ENCODE results near the gene PPP2R2B. TPM values are rescaled to one million over a fixed set of nuclear protein-coding genes. Genes with fewer than 3 reads are reported as not detected.

PPP2R2B gene
- polyA plus RNA-seq, 3 donors = 0.08 TPM; not detected in 2

DNA sequence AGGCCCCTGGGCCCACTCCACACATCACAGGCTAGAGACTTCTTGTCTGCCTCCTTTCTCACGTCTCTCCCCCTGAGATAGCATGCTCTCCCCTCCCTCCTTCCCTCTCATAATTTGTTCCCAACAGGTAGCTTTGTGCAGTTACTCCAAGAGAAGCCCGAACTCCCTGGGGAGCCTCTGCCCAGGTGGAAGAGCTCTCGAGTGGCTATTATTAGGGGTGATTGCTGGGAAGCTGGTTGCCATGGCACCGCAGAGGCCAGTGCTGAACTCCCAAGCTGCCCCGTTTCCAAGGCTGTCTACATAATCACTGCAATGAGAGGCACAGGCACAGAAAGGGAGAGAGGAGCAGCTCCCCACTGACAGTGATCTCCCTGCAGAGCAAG, 257.9 kb downstream of the PPP2R2B start:
- TF ChIP-seq, protein P1, sequence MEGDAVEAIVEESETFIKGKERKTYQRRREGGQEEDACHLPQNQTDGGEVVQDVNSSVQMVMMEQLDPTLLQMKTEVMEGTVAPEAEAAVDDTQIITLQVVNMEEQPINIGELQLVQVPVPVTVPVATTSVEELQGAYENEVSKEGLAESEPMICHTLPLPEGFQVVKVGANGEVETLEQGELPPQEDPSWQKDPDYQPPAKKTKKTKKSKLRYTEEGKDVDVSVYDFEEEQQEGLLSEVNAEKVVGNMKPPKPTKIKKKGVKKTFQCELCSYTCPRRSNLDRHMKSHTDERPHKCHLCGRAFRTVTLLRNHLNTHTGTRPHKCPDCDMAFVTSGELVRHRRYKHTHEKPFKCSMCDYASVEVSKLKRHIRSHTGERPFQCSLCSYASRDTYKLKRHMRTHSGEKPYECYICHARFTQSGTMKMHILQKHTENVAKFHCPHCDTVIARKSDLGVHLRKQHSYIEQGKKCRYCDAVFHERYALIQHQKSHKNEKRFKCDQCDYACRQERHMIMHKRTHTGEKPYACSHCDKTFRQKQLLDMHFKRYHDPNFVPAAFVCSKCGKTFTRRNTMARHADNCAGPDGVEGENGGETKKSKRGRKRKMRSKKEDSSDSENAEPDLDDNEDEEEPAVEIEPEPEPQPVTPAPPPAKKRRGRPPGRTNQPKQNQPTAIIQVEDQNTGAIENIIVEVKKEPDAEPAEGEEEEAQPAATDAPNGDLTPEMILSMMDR (IDR thresholded peaks at IDR 0.05) = no peak
- H3K27ac ChIP-seq (ENCODE audit: low read depth in 1 of 2, low read length in 2 of 2) = no peak overlapping the region
- H3K36me3 Mint-ChIP-seq = no peaks in the 10 kb centered on the region
- no peaks in the 10 kb centered on the region for H3K4me1 ChIP-seq (ENCODE audit: control insufficient read depth in 1 of 2, insufficient read depth in 2 of 2, low read length in 2 of 2)
- no peak overlapping the region for H2AFZ ChIP-seq (ENCODE audit: insufficient read depth, low read depth, low read length, poor library complexity, severe bottlenecking)
- no peaks in the 10 kb centered on the region for H4K20me1 ChIP-seq (ENCODE audit: insufficient read depth, low read length)
- peaks cover 0 to 2% (median 0%) of the 10 kb centered on the region in 7 donors for H3K9me3 Mint-ChIP-seq
- no peaks in the 10 kb centered on the region for H3K9me3 ChIP-seq (replicated peaks in 1 of 2; ENCODE audit: control insufficient read depth in 1 of 2, insufficient read depth in 1 of 2, low read length in 2 of 2)
- H3K27me3 ChIP-seq (ENCODE audit: control insufficient read depth in 2 of 2, insufficient read depth in 2 of 2, low read length in 2 of 2) = no peaks in the 10 kb centered on the region
- H3K9ac ChIP-seq (ENCODE audit: insufficient read depth, low read length, poor library complexity, severe bottlenecking) = no peak overlapping the region
- no peaks in the 10 kb centered on the region for H3K36me3 ChIP-seq (replicated peaks in 1 of 2; ENCODE audit: control insufficient read depth in 1 of 2, insufficient read depth in 2 of 2, low read length in 2 of 2)
- no peaks in the 10 kb centered on the region for H3K79me2 ChIP-seq (ENCODE audit: insufficient read depth, low read length)
- DNase-seq = no peak
- intact Hi-C loops (cut with micrococcal nuclease) = no loop called here
- H3K27ac Mint-ChIP-seq = no peak overlapping the region
- WGBS (ENCODE audit: insufficient coverage) = 89% methylated on average over 3 of the region's 5 CpGs
- no peak overlapping the region for H3K4me3 Mint-ChIP-seq
- no peak overlapping the region for H3K4me2 ChIP-seq (replicated peaks; ENCODE audit: extremely low read depth, low read length, poor library complexity, severe bottlenecking)
- peaks cover 0 to 3% (median 2%) of the 10 kb centered on the region in 3 donors for H3K27me3 Mint-ChIP-seq (ENCODE audit: low read depth in 3 of 3)
- no peaks in the 10 kb centered on the region for H3K4me1 Mint-ChIP-seq
- no peak overlapping the region for H3K4me3 ChIP-seq (replicated peaks in 1 of 3; ENCODE audit: low read depth in 2 of 3, low read length in 3 of 3)

DNA sequence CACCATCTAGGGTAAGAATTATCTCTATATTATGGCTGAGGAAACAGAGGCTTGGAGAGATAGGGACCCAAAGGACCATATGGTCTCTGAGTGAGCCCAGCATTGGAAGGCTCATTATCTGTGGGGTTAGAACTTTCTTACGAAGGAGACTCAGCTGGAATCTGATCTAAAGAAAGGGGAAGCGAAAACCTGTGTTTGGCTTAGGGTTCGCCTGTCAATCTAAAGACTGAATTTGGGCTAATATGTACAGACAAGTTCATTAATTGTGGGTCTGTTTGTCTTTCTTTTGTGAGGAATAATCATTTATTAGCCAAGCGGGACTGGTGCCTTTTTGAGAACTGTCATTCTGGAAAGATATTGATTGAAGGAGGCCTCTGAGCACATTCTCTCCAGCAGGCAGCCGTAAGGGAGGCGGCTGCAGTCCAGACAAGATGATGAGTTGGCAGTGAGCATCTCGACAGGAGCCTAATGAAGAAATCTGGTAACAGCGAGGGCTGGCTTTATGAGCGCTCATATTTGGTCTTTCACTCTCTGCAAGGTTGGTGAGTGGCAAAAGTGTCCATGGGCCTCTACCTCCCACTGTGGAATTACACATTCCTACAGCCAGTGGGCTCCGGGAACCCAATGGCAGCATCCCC, 258.4 kb downstream of the PPP2R2B start:
- H3K36me3 Mint-ChIP-seq = no peaks in the 10 kb centered on the region
- Histone ChIP-seq H3K9me3 (replicated peaks in 1 of 2; ENCODE audit: control insufficient read depth in 1 of 2, insufficient read depth in 1 of 2, low read length in 2 of 2) (no peaks in the 10 kb centered on the region), H3K27me3 (ENCODE audit: control insufficient read depth in 2 of 2, insufficient read depth in 2 of 2, low read length in 2 of 2) (no peaks in the 10 kb centered on the region), H3K4me1 (ENCODE audit: control insufficient read depth in 1 of 2, insufficient read depth in 2 of 2, low read length in 2 of 2) (no peaks in the 10 kb centered on the region), H2AFZ (ENCODE audit: insufficient read depth, low read depth, low read length, poor library complexity, severe bottlenecking) (no peak overlapping the region), H3K79me2 (ENCODE audit: insufficient read depth, low read length) (no peaks in the 10 kb centered on the region), H3K36me3 (replicated peaks in 1 of 2; ENCODE audit: control insufficient read depth in 1 of 2, insufficient read depth in 2 of 2, low read length in 2 of 2) (no peaks in the 10 kb centered on the region), H3K4me2 (replicated peaks; ENCODE audit: extremely low read depth, low read length, poor library complexity, severe bottlenecking) (no peak overlapping the region), H3K27ac (ENCODE audit: low read depth in 1 of 2, low read length in 2 of 2) (no peak overlapping the region), H4K20me1 (ENCODE audit: insufficient read depth, low read length) (no peaks in the 10 kb centered on the region), H3K9ac (ENCODE audit: insufficient read depth, low read length, poor library complexity, severe bottlenecking) (no peak overlapping the region), H3K4me3 (replicated peaks in 1 of 3; ENCODE audit: low read depth in 2 of 3, low read length in 3 of 3) (no peak overlapping the region)
- H3K4me1 Mint-ChIP-seq = no peaks in the 10 kb centered on the region
- 90% methylated on average over 10 of the region's 10 CpGs for WGBS (ENCODE audit: insufficient coverage)
- no peak for DNase-seq
- intact Hi-C loops (cut with micrococcal nuclease) = no loop called here
- H3K27ac Mint-ChIP-seq = no peak overlapping the region
- no peak overlapping the region for H3K4me3 Mint-ChIP-seq
- H3K27me3 Mint-ChIP-seq (ENCODE audit: low read depth in 3 of 3) = peaks cover 0 to 3% (median 1%) of the 10 kb centered on the region in 3 donors
- TF ChIP-seq, protein P1 (IDR thresholded peaks at IDR 0.05) = no peak
- peaks cover 0 to 4% (median 0%) of the 10 kb centered on the region in 7 donors for H3K9me3 Mint-ChIP-seq
